NK-92 (cell line): ENCODE data around the gene LYST.
"Not testable (repeated sequence)": the region's sequence is repeated elsewhere in the genome, so short reads cannot be mapped to it uniquely, and the experiment has no call there.

Experiments
- DNase-seq: peaks from one replicate; lab custom pipeline; 2025; ENCODE audit not compliant: unreplicated experiment; lab: John Stamatoyannopoulos, UW

The LYST gene

DNA sequence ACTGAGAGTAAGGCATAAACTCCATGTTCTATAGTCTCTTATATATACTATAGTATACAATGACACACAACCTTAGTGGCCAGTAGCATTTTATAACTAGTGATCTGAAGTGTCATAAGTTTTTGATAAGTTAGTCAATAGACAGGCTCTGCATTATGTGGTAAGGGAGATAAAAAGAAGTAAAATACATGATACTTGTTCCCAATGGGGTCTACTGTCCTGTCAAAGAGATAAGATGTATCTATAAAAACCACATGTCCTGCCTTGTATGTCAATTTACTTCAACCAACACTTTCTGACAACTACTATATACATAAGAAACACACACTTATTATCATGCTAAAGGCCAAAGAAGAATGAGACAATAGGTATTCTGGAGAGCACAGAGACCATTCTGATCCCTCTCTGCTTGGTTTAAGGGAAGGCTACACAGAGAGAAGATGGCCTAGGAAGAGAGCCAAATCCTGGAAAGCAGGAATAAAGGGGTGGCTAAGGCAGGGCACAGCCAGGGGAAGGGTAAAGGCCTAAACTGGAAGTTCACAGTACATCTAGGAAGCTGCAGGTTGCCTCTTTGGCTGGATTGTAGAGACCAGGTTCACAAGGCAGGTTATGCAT, 91.4 kb downstream of the LYST start:
- DNase-seq: no peak

DNA sequence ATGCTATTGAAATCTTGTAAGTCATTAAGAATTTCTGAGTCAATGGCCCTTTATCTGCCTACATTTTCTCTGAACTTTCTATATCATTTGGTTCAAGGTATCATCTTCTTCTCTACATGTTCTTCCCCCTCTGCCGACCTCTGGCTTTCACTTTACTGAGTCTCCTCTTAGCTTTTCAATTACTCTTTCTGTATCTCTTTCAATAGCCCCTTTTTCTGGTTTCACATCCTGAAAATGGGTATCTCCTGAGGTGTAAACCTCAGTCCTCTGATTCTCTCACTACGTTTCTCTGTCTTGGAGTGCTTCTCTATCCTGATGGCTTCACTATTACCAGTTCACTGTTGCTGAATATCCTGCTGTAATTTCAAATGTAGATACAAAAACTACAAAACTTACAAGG, 98.9 kb downstream of the LYST start:
- DNase-seq: no peak

DNA sequence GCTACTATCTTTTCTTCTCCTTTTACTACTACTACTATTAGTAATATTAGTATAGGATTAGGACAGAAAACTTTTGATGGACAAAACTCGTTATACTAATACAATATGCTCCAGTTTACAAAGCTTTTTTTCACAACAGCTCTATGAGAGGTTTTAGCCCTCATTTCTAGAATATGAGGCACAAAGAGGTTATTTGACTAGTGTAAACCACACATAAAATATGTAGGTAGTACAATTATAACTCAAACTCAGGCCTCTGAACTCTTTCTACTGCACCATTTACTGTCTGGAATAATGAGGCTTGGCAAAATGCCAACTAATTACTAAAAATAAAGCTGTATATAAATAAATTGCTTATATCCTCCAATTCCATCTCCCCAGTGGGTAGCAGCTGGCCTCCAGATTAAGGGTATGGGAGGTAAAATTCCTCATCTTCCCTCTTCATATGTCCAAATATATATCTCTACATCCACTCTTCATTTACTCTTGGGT, 99.9 kb downstream of the LYST start:
- DNase-seq: no peak

DNA sequence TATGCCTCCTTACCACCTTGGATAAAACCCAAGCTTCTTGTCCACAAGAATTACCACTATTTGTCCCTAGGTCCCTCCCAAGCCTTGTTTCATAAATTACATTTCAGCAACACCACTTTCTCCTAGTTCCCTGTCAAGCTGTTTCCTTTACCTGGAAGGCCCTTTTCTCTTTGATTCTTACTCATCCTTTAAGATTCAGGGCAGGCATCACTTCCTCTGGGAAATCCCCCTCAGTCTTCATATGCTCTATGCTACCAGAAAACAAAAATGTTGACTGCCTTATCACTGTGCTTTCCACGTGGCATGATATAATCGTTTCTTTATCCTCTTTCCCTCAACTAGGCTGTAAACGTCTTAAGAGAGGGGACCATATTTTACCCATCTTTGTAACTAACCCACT, 102.7 kb downstream of the LYST start:
- DNase-seq: no peak

DNA sequence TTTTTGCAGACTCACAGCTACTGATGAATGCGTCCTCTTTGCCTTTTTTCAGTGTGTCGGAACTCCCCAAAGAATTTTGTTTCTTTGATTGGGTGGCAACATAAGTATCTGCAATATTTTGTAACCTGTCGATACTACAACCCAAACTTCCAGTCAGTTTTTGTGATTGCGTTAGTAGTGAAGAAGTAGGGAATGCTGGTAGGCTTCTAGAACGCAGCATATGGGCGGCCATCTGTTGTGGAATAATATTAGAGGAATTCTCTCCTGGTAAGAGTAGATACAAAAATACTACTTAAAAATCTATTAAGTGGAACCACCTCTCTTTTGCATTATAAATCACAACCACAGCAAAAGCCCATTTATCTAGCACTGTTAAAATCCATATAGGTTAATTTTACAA, 107.4 kb downstream of the LYST start:
- no peak for DNase-seq

DNA sequence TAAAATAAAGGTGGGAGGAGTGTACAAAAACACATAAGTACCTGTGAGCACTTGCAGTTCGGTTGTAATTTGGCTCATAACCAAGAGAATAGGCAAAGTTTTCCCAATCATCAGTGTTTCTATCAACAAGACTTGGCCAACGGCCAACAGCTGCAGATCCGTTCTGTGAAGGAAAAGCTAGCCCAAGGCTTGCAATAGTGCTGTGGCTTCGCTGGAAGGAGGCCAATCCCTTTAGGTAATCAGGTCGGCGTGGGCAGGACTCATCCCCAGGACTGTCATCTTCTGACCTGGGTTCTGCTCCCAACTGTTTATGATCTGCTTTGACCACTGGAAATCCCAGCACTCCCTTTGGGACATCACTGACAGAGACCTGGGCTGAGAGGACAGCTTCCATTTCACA, 107.8 kb downstream of the LYST start:
- no peak for DNase-seq

DNA sequence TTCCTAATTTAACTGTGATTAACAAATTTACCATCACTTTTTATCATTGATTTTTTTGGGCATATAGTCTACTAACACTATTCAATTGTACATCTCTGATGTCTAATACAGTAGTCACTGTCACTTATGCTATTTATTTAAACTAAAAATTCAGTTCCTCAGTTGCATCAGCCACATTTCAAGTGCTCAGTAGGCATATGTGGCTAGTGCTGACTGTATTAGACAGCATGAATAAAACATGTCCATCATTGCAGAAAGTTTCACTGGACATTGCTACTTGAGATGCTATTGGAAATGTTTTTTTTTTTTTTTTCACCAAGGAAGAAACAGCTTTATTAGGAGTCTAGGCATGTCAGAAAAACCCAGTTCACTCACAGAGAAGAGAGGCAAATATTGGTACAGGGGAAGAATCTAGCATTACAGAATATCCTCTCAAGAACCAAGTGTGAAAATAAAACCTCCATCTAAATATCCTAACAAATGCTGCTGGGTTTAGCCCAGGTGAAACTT, 109.1 kb downstream of the LYST start:
- no peak for DNase-seq

DNA sequence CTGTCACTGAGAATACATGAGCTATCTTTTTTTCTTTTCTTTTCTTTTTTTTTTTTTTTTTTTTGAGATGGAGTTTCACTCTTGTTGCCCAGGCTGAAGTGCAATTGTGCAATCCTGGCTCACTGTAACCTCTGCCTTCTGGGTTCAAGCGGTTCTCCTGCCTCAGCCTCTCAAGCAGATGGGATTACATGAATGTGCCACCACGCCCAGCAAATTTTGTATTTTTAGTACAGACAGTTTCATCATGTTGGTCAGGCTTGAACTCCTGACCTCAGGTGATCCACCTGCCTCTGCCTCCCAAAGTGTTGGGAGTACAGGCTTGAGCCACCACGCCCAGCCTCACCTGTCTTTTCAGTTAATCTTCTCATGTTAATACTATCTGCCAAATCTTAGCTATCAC, 112.5 kb downstream of the LYST start:
- not testable (repeated sequence) for DNase-seq

DNA sequence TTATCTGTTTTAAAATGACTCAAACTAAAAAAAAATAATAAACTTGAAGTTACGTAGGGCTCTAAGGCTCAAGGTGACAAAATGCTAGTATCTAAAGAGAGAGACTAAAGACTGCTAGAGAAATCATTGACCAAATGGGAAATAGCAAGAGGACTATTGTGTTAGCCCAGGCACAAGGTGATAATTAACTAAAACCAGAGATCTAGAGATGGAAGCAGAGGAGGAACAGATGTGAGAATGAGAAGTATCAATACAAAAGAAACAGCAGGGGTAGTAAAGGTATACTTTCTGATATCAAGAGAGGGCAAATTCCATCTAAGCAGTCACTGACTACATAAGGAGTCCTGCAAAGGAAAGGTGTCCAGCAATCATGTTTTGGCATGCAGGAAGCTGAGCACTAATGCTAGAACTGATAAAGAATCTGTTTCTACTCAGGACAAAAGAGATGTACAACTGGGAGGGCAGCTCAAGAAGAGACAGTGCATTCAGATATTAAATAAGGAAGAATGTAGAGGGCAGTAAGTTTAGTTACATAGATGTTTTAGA, 116.9 kb downstream of the LYST start:
- no peak for DNase-seq

DNA sequence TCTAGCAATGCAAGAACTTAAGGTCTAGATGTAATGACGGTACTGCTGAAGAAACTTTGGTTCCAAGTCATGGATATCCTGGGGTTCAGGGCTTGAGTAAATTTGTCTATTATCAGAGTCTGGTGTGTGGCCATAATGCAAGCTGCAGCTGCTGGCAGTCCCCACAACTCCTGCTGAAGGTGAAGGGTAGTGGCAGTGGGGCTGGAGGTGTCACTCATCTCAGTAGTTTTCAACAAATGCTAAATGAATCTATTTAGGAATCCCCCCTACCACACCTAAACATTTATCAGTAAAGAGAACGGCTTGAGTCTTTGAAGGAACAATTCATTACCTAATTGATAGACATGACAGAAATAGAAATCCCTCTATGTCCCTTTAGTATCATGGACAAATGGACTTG, 118.0 kb downstream of the LYST start:
- DNase-seq: no peak

DNA sequence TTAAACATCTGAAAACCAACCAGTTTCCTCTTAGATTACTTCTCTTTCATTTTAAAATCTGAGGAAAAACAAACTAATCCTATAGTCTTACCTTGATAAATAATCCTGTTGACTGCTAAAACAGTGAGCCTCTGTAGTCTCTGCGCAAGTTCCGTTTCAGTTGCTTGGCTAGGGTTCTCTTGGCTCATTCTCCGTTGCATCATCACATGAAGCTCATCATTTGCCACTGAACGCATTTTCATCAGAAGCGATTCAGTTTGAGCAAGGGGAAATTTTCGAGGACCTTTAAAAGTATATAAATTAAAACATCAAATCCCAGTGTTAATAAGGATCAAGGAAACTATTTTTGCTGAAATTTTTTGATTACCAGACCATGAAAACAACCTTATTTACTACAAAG, 120.5 kb downstream of the LYST start:
- DNase-seq: no peak

DNA sequence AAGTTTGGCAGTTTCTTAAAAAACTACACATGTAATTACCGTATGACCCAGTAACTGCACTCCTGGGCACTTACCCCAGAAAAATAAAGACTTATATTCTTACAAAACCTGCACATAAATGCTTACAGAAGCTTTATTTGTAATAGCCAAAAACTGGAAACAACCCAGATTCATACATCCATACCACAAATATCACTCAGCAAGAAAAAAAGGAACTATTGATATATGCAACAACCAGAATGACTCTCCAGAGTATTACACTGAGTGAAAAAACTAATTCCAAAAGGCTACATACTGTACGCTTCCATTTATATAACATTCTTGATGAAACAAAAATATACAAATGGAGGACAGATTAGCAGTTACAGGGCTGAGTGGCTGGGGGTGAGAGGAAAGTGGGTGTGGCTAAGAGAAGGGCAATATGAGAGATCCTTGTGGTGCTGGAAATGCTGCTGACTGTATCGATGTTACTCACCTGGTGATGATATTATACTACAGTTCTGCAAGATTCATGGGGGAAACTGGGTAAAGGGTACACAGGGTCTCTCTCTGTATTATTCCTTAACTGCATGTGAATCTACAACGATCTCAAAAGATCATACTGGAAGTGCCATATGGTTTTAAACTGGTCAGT, 121.1 kb downstream of the LYST start:
- DNase-seq: no peak

DNA sequence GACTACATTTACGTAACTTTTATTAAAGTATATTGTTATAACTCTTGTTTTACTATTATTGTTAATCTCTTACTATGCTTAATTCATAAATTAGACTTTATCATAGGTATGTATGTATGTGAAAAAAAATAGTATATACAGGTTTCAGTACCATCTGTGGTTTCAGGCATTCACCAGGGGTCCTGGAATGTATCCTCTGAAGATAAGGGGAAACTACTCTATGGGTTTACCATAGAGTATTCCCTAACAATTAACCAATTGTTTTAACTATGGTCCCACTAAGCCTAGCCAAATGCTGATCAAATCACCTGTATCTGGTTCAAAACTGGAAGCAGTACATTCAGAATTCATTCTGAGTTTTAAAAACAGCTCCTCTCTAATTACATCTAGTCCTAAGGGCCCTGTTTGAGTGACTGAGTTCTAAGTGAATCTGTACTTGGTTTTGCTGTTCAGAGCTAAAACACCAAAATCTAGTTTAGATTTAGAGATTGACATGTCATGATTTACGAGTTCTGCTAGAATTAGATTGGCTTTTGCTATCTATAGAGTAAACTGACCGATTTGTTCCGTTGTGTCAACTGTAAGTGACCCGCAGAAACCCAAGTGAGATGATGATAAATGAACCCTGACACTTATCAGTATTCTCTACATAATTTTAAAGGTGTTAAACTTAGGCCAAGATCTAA, 123.6 kb downstream of the LYST start:
- no peak for DNase-seq

DNA sequence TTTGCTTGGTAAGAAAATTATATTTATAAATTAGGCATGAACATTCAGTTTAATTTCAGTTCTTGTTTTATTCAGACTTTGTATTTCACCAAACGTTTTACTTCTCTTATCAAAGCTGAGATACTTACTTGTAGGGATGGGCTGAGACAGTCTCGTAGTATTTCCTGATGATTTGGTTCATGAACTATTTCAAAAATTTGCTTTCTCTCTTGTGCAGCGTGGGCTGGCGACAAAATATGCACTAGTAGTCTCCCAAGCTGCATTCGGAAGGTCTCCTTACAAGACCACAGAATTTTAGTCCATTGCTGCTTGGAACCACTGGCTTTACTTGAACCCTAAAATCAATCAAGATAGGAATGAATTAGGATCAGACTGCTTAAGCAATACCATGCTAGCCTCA, 125.4 kb downstream of the LYST start:
- no peak for DNase-seq

DNA sequence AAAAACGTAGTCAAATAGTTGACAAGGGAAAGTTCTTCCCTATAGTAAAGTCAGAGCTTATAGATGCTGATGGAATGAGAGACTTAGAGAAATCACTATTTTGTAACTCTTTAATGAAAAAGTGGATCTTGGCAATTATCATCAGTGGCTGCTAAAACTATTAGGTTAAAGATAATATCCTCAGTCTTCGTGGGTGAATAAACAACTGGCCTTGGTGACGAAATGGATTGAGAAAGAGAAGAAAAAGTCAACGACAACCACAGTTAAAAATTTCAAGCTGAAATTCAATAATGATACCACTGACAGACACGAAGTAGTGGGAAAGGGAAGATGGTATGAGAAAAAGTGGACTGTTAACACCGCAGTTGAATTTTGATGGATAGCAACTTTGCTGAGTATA, 127.1 kb downstream of the LYST start:
- no peak for DNase-seq

DNA sequence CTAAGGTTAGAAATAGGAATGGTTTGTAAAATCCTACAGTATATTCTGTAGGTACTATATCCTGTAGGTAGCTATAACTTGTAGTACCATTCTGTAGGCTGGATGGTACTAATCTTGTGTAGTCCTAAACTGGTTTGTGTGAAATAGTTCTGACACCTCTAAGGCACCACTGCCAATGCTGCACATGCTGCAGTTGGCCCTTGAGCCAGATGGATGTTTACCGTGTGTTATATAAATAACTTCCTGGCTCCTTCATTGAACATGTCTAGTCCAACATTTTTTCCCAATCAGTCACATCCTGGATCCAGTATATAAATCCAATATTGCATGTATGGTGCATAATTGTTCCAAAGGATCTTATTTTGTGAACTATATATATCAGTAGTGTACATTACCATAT, 127.6 kb downstream of the LYST start:
- no peak for DNase-seq

DNA sequence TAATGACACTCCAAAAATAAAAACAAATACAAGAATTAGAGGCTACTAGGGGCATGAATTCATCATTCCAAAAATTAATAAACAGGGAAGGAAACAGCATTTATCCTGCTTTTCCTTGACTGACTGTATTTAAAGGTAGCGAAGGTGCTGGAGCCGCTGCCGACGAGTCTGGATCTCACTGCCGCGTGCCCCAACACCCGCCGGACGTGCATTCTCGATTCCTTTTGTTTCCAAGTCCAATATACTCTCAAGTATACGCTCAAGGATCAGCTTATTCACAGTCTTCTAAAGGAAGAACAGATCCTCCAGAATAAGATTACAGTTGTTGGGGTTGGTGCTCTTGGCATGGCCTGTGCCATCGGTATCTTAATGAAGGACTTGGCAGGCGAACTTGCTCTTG, 129.0 kb downstream of the LYST start:
- DNase-seq: no peak

DNA sequence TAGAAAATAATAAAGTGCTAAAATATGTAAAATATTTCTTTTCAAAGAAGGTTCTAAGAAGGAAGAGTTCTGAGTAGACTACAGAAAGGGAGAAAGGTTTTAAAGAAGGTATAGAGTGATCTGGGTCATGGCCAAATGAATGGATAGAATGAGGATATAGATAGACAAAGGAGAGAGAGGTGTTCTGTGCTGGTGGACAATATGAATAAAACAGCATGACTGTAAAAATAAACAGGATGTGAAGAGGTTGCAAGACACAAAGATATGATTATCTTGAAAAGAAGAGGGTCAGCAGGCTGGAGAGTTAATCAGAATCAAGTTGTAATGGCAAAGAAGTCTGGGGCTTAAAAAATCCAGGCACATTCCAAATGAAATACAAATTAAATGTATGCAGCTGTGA, 130.4 kb downstream of the LYST start:
- DNase-seq: no peak

DNA sequence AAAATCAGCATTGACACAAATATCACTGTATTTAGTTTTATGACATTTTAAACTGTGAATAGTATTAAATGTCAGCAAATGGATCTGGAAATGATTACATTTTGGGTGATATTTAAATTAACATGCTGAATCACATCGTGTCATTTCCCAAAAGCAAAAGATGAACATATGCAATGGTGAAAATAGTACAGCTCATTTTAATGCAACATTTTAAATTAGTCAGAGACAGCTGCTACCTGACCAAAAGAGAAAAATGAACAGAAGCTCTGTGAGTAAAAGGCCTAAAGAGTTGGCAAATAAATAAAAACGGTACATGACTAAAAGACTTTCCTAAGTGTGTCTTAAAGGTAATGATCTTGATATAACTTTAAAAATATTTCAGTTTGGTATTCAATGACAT, 131.1 kb downstream of the LYST start:
- DNase-seq: no peak

DNA sequence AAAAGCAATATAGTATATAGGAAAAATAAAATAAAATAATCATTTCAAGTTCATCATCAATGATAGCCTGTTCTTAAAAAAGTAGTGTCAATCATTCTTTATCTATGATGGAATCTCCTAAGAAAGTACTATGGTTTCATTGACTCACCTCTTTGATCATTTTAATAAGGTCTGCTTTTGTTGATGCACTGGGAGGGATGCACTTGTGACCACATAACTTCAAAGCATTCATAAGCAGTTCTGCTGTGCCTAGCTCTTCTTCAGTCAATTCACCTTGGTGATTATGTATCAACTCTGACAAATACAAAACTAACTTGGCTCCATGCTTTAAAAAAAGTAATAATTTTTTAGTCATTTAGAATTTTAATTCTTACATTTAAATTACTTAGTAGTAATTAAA, 132.4 kb downstream of the LYST start:
- DNase-seq: no peak

DNA sequence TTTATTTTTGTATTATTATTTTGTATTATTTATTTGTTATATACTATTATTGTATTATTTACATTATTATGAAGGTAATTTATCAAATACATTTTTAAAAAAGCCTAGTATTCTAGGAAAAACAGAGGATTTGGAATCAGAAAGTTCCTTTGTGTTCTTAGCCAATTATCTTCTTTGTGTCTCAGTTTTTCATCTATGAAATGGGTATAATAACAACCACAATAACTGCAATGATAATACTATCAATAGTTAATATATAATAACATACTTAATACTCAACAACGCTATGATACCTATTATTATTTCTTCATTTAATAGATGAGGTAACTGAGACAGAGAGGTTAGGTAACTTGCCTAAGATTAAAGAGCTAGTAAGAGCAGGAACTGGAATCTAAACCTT, 136.7 kb downstream of the LYST start:
- no peak for DNase-seq

DNA sequence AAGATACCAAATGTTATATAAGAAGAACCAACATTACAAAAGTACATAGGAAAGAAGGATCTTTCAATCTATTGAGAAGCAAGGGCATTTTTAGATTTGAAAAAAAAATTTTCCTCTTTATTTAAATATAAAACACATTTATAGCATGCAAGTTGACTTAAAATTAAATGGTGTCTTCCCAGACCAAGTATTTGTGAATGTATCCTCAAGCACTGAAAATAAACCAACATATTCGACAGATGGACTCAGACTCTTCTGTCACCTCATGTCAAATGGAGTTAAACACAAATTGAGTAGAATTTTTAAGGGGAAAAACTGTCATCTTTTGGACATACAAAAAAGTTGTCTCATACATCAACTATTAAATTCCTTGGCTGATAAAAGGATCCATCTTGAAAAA, 140.1 kb downstream of the LYST start:
- no peak for DNase-seq
